Stimulated activated memory B cell treated with anti-CD40 and anti-IgM and Interleukin-4, amounts not matched to agents 10 μg/mL and 1 μg/mL and 100 μg/mL, for 72 hours (primary cell): Measurements from ENCODE around the gene SLC39A6.
"Not testable (repeated sequence)": the region's sequence is repeated elsewhere in the genome, so short reads cannot be mapped to it uniquely, and the experiment has no call there.

Experiments
- ATAC-seq: fragments of 150-1000 bp; cut with Tn5 transposase; 2 replicates; pipeline ENCODE4 v1.10.0; 2021
- H3K27ac Mint-ChIP-seq: one replicate; pipeline ENCODE4 v1.8.0; 2022; ENCODE audit warnings: mild to moderate bottlenecking, mixed read lengths
- H3K27me3 Mint-ChIP-seq: one replicate; pipeline ENCODE4 v1.8.0; 2022; ENCODE audit warnings: mixed read lengths
- H3K36me3 Mint-ChIP-seq: one replicate; pipeline ENCODE4 v1.8.0; 2022; ENCODE audit warnings: mixed read lengths
- H3K4me1 Mint-ChIP-seq: one replicate; pipeline ENCODE4 v1.8.0; 2022; ENCODE audit warnings: mixed read lengths
- H3K4me3 Mint-ChIP-seq: one replicate; pipeline ENCODE4 v1.8.0; 2022; ENCODE audit warnings: mild to moderate bottlenecking, moderate library complexity, mixed read lengths
- H3K9me3 Mint-ChIP-seq: one replicate; pipeline ENCODE4 v1.8.0; 2022; ENCODE audit warnings: mixed read lengths

SLC39A6 gene

DNA sequence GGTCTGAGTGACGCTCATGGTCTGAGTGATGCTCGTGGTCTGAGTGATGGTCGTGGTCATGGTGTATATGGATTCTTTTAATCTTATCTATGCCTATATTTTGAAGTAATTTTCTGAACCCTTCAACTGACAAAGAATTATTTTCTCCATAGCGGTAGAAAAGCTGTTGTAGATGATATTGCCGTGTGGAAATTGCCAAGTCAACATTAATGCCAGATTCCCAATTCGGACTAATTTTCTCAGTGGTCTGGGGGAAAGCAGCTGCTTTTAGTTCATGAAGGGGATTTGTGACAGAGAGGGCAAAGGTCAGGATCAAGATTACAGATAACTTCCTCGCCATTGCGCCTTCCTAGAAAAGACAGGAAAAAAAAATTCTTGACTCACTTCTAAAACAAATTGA, 2.5 kb downstream of the SLC39A6 start:
- Mint-ChIP-seq H3K36me3 (peaks cover 36% of the 10 kb centered on the region), H3K9me3 (no peaks in the 10 kb centered on the region), H3K4me3 (no peak overlapping the region), H3K4me1 (peaks cover 32% of the 10 kb centered on the region), H3K27me3 (no peaks in the 10 kb centered on the region), H3K27ac (no peak overlapping the region)
- ATAC-seq, result no peak

DNA sequence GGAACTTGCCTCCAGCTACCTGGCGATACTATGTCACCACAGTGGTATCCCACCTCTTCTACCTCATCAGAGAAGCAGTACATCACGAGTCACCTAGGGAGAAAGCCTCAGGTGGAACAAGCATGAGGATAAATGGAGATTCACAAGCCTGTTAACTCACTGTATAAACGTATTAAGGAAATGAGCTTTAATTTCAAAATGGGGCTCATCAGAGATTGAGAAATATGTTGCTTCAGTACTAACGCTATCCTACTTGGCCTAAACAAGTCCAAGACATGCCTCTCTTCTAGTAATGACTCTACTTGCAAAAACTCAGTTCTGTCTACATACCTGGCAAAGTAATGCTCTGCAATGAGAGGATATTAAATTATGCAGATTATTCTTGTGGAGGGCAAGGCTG, 4.3 kb downstream of the SLC39A6 start:
- no peak overlapping the region for H3K4me3 Mint-ChIP-seq
- peaks cover 19% of the 10 kb centered on the region for H3K4me1 Mint-ChIP-seq
- ATAC-seq, result no peak
- no peaks in the 10 kb centered on the region for H3K27me3 Mint-ChIP-seq
- no peaks in the 10 kb centered on the region for H3K9me3 Mint-ChIP-seq
- no peak overlapping the region for H3K27ac Mint-ChIP-seq
- H3K36me3 Mint-ChIP-seq, result peaks cover 41% of the 10 kb centered on the region

DNA sequence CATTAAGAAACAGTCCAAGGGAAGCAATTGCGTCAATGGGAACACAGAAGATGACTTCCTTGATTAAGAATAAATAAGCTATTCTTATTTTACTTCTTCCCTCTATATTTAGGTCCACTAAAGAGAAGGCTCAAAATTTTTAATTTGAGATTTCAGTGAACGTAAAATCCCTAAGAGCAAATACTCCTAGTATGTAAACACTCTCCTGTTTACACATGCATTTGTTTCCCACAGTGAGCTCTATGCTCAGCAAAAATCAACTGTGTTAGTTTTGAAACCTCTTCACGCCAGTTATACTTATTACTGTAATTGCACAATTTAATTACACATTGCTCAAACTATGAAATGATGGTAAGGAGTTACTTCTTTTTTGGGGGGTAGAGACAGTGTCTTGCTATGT, 8.8 kb downstream of the SLC39A6 start:
- H3K27me3 Mint-ChIP-seq, result no peaks in the 10 kb centered on the region
- no peaks in the 10 kb centered on the region for H3K9me3 Mint-ChIP-seq
- peaks cover 49% of the 10 kb centered on the region for H3K36me3 Mint-ChIP-seq
- no peak overlapping the region for H3K27ac Mint-ChIP-seq
- H3K4me1 Mint-ChIP-seq, result no peaks in the 10 kb centered on the region
- no peak overlapping the region for H3K4me3 Mint-ChIP-seq
- no peak for ATAC-seq

DNA sequence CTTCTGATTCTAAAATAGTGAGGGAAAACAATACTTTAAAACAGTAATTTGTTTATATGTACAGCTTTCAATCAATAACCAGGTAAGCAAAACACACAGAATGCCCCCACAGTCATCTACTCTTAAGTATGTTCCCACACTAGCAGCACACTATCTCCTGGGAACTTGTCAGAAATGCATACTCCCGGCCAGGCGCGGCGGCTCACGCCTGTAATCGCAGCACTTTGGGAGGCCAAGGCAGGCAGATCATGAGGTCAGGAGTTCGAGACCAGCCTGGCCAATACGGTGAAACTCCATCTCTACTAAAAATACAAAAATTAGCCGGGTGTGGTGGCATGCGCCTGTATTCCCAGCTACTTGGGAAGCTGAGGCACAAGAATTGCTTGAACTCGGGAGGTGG, 12.4 kb downstream of the SLC39A6 start:
- H3K4me1 Mint-ChIP-seq, H3K9me3 Mint-ChIP-seq, ATAC-seq, H3K27ac Mint-ChIP-seq, H3K27me3 Mint-ChIP-seq, H3K4me3 Mint-ChIP-seq: not testable (repeated sequence)
- H3K36me3 Mint-ChIP-seq, result peaks cover 62% of the 10 kb centered on the region

DNA sequence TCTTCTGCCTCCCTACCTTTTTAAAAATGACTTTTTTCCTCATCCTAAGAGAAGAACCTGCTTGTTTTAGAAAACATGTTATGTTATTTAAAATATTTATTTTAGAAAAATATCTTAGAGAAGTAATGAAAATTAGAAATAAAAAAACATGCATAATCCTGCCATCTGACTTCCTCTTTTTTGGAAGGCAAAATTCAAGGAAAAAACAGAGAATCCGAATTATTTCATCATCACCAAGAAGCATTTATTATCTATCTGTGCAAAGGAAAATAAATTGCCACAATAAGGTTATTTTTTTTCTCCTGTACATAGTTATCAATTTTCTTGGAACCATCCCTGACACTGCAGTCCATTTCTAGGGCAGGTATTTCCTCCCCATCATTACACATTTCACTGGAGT, 14.4 kb downstream of the SLC39A6 start:
- H3K4me3 Mint-ChIP-seq, result no peak overlapping the region
- H3K27me3 Mint-ChIP-seq, result no peaks in the 10 kb centered on the region
- peaks cover 69% of the 10 kb centered on the region for H3K36me3 Mint-ChIP-seq
- no peak for ATAC-seq
- H3K4me1 Mint-ChIP-seq, result no peaks in the 10 kb centered on the region
- H3K27ac Mint-ChIP-seq, result no peak overlapping the region
- H3K9me3 Mint-ChIP-seq, result no peaks in the 10 kb centered on the region

DNA sequence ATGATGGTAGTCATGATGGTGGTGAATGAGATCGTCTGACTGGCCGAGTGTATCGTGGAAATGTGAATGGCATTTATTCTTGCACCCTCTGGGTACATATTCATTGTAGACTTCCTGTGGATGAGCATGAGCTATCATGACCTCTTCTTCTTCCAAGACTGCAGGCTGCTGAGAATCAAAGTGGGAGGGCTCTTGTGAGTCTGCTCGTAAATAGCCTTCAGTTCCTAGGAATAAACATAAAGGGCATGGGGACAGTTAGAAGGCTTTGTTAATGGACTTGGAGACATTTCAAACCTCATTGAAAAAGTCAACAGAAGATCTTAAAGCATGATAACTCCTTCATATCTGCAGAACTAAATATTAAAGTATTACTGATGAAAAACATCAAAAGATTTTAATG, 14.9 kb downstream of the SLC39A6 start:
- Mint-ChIP-seq H3K27me3 (no peaks in the 10 kb centered on the region), H3K4me3 (no peak overlapping the region), H3K36me3 (peaks cover 73% of the 10 kb centered on the region), H3K9me3 (no peaks in the 10 kb centered on the region), H3K27ac (no peak overlapping the region), H3K4me1 (no peaks in the 10 kb centered on the region)
- no peak for ATAC-seq

DNA sequence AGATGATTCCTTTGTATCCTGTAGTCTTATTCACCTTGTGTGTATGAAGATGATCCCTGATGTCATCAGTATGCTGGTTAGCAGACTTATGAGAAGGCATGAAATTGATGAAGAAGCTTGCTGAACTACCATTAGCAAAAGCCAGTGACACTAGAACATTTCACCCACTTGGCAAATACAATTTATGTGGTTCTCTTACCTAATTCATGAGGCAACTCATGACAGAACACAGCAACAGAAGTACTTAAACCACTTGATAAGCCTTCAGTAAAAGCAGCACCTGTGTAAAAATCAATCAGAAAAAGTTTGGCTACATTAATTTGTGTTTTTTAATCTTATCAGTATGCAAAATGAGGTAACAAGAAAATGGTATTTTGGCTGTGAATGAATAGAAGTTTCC, 16.8 kb downstream of the SLC39A6 start:
- peaks cover 77% of the 10 kb centered on the region for H3K36me3 Mint-ChIP-seq

DNA sequence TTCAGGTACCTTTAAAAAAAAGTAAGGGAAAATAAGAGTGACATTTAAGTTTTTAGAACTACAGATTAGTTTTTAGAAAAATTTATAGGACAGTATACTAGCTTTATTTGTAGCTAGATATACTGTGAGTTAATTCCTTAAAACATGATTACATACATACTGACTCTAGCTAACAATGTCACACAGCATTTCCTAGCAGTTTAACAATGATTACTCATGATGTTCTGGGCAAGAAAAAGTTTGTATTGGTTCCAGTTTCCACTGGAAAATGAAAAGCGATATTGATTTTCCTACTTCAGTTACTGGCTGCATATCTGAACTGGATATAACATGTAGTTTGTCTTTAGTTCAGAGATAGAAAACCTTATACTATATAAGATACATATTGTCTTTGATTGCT, 19.4 kb downstream of the SLC39A6 start:
- Mint-ChIP-seq H3K4me3 (no peak overlapping the region), H3K27me3 (no peaks in the 10 kb centered on the region), H3K27ac (no peak overlapping the region), H3K36me3 (peaks cover 54% of the 10 kb centered on the region), H3K9me3 (no peaks in the 10 kb centered on the region), H3K4me1 (peaks cover 7% of the 10 kb centered on the region)
- ATAC-seq, result no peak

More for the DNA sequence above, 16.8 kb downstream of the SLC39A6 start:
- Mint-ChIP-seq H3K4me1 (peaks cover 7% of the 10 kb centered on the region), H3K9me3 (no peaks in the 10 kb centered on the region), H3K27ac (no peak overlapping the region), H3K4me3 (no peak overlapping the region), H3K27me3 (no peaks in the 10 kb centered on the region)
- ATAC-seq, result no peak

DNA sequence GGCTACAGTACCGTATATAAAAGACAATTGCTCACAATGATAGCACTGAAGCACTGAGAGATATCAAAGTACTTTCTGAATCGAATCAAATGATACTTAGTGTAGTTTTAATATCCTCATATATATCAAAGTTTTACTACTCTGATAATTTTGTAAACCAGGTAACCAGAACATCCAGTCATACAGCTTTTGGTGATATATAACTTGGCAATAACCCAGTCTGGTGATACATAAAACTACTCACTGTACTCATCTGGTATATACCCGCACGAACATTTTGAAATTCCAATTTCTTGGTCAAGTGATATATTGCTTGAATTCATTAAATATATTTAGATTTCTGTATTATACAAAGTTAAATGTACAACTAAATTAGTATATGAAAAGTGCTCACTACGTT, 20.5 kb downstream of the SLC39A6 start:
- Mint-ChIP-seq H3K4me3 (no peak overlapping the region), H3K9me3 (no peaks in the 10 kb centered on the region), H3K36me3 (peaks cover 46% of the 10 kb centered on the region), H3K4me1 (peaks cover 7% of the 10 kb centered on the region), H3K27ac (no peak overlapping the region), H3K27me3 (no peaks in the 10 kb centered on the region)
- ATAC-seq, result no peak

DNA sequence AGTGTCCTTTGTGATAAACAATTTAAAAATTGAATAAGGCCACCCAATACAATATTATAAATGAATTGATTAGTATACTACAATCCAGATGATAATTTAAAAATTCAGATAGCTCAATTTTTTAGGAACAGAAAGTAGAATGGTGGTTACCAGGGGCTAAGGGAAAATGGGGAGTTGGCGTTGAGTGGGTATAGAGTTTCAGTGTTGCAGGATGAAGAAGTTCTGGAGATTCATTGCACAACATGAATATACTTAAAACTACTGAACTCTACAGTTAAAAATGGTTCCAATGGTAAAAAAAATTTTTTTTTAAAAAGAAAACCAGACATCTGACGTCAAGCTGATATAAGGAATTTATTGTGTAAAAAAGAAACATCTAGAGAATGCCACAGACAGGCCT, 20.9 kb downstream of the SLC39A6 start:
- no peaks in the 10 kb centered on the region for H3K9me3 Mint-ChIP-seq
- peaks cover 7% of the 10 kb centered on the region for H3K4me1 Mint-ChIP-seq
- no peak overlapping the region for H3K4me3 Mint-ChIP-seq
- no peak overlapping the region for H3K27ac Mint-ChIP-seq
- ATAC-seq, result no peak
- peaks cover 44% of the 10 kb centered on the region for H3K36me3 Mint-ChIP-seq
- no peaks in the 10 kb centered on the region for H3K27me3 Mint-ChIP-seq

DNA sequence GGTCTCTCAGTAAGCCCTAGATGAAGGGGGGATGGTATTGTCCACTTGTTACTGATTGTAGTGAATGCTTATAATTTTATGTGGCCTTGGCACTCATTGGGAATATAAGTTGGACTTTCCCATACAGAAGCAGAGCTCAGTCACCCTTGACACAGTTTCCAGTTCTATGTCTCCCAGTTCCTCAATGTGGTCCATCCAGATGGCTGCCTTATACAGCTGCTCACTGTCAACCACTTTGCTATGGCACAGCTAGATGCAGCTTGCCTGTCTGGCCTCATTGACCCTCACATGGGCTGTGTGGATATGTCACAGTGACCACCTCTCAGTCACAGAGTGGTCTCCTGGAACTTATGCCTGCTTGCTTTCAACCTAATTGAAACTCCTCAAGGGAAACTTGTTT, 21.7 kb downstream of the SLC39A6 start:
- Mint-ChIP-seq H3K4me1 (peaks cover 7% of the 10 kb centered on the region), H3K4me3 (no peak overlapping the region), H3K9me3 (no peaks in the 10 kb centered on the region), H3K27ac (no peak overlapping the region), H3K36me3 (peaks cover 37% of the 10 kb centered on the region), H3K27me3 (no peaks in the 10 kb centered on the region)
- ATAC-seq, result peak; percentile 74

DNA sequence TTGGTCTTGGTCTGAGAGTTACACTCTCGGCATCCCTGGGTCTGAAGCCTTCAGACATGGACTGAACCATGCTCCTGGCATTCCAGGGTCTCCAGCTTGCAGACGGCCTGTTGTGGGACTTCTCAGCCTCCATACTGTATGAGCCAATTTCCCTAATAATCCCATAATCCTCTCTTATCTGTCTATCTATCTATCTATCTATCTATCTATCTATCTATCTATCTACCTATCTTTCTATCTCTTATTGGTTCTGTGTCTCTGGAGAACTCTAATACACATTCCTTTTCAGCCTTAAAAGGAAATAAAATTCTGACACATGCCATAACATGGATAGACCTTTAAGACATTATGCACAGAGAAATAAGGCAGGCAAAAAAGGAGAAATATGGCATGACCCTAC, 24.4 kb downstream of the SLC39A6 start:
- Mint-ChIP-seq H3K27me3 (no peaks in the 10 kb centered on the region), H3K4me1 (peaks cover 7% of the 10 kb centered on the region), H3K27ac (no peak overlapping the region)

DNA sequence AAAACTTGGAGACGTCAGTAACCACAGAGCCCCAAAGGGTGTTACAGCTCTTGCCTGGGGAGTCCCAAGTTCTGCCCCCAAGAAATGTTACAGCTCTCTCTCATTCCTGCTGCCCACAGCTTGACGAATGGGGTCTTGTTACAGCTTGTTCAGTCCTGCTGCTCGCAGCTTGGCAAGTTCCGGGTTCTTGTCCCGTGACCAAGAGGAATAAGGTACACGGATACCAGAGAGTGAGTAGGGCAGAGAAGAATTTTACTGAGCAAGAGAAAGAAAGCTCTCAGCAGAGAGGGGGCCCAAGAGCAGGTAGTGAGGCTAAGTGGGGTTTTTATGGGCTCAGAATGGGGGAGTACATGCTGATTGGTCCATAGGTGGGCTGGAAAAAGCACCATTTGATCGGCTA, 27.2 kb downstream of the SLC39A6 start:
- ATAC-seq, result no peak
- Mint-ChIP-seq H3K4me3 (no peak overlapping the region), H3K27me3 (no peaks in the 10 kb centered on the region), H3K4me1 (no peaks in the 10 kb centered on the region), H3K9me3 (no peaks in the 10 kb centered on the region), H3K36me3 (no peaks in the 10 kb centered on the region), H3K27ac (no peak overlapping the region)

More for the DNA sequence above, 24.4 kb downstream of the SLC39A6 start:
- ATAC-seq, result no peak
- Mint-ChIP-seq H3K4me3 (no peak overlapping the region), H3K9me3 (no peaks in the 10 kb centered on the region), H3K36me3 (peaks cover 16% of the 10 kb centered on the region)

DNA sequence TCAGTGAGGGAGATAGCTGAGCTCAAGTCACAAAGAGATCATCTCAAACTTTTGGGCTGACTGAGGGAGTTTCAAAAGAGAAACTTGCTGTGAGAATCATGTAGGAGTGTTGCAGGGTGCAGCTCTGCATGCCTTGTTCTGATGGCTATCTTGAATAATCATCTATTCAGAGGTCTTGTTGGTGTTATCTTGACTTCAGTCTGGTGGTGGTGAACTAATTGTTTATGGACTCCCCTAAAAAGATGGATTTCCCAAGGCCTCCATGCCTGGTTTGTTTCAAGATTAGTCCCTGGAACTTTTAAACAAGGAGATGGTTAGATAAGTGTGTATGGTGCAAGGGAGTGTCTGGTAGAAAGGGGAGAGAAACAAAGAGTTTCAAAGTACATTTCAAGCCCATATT, 29.8 kb downstream of the SLC39A6 start:
- Mint-ChIP-seq H3K36me3 (no peaks in the 10 kb centered on the region), H3K9me3 (no peaks in the 10 kb centered on the region), H3K4me1 (no peaks in the 10 kb centered on the region), H3K4me3 (no peak overlapping the region), H3K27ac (no peak overlapping the region), H3K27me3 (no peaks in the 10 kb centered on the region)
- no peak for ATAC-seq

DNA sequence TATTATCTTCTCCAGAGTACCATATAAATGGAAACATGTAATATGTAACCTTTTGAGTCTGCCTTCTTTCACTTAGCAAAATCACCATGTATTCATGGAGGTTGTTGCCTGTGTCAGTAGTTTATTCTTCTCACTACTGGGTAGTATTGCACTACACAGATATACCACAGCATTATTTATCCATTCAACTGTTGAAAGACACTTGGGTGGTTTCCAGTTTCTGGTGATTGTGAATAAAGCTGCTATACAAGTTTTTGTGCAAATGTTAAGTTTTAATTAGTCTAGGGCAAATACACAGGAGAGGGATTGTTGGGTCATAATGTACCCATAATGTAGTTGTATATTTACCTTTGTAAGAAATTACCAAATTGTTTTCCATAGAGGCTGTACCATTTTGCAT, 32.2 kb downstream of the SLC39A6 start:
- peaks cover 5% of the 10 kb centered on the region for H3K4me1 Mint-ChIP-seq
- H3K27ac Mint-ChIP-seq, result no peak overlapping the region
- H3K4me3 Mint-ChIP-seq, result no peak overlapping the region
- H3K36me3 Mint-ChIP-seq, result no peaks in the 10 kb centered on the region
- H3K9me3 Mint-ChIP-seq, result no peaks in the 10 kb centered on the region
- no peak for ATAC-seq
- no peaks in the 10 kb centered on the region for H3K27me3 Mint-ChIP-seq

DNA sequence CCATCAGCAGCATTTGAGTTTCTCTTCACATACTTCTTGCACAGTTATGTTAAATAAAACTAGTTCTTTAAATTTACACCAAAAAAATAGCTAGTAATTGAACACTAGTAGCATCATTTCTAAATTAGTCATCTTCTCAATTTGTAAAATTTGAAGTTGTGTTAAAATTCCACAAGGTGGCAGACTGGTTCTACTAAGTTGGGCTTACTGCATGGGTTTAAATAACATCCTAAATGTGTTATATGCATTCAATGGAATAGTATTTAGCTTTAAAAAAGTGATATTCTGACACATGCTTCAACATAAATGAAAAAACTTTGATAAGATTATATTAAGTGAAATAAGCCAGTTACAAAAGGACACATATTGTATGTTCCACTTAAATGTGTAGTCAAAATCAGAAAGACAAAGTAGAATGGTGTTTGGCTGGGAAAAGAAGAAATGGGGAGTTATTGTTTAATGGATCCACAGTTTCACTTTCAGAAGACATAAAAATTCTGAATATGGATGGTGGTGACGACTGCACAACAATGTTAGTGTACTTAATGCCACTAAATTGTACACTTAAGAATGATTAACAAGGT, 33.1 kb downstream of the SLC39A6 start:
- peaks cover 5% of the 10 kb centered on the region for H3K4me1 Mint-ChIP-seq
- no peak overlapping the region for H3K27ac Mint-ChIP-seq
- H3K36me3 Mint-ChIP-seq, result no peaks in the 10 kb centered on the region
- ATAC-seq, result no peak
- H3K9me3 Mint-ChIP-seq, result no peaks in the 10 kb centered on the region
- H3K4me3 Mint-ChIP-seq, result no peak overlapping the region
- H3K27me3 Mint-ChIP-seq, result no peaks in the 10 kb centered on the region

DNA sequence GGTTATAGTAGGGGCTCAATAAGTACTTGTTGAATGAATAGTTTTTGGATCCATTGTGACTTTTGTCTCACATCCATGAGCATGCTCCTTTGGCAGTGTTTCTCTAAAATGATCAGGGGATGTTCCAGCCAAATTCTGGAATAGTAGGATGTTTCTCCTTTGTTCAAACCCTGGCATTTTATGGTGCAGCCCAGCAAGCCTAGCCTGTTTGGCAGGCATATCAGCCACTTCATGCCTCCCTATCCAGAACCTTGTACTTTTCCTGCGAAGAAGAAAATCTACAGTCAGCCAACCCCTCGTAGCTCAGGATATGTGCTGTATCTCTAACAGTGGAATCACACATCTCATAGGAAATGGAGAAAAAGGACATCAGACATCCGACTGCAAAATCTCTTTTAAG, 34.7 kb downstream of the SLC39A6 start:
- Mint-ChIP-seq H3K4me3 (no peak overlapping the region), H3K27ac (no peak overlapping the region), H3K27me3 (no peaks in the 10 kb centered on the region), H3K4me1 (peaks cover 5% of the 10 kb centered on the region), H3K9me3 (no peaks in the 10 kb centered on the region), H3K36me3 (no peaks in the 10 kb centered on the region)
- no peak for ATAC-seq
